Gastroesophageal sphincter (tissue), 4 donors: Measurements from ENCODE around the gene AIG1. TPM values are rescaled to one million over a fixed set of nuclear protein-coding genes. Genes with fewer than 3 reads are reported as not detected.
"Not testable (repeated sequence)": the region's sequence is repeated elsewhere in the genome, so short reads cannot be mapped to it uniquely, and the experiment has no call there.

Experiments used
- ATAC-seq: fragments of 150-250 bp; one replicate; pipeline ENCODE4 v1.9.1; 2016; ENCODE audit warnings: mild to moderate bottlenecking, moderate library complexity
- H3K27ac ChIP-seq, 4 donors: fragments of 200-600 bp; sonication (generic) in 3 of 4; 1 replicate in 3 of 4; 2 replicates in 1 of 4; pipeline ENCODE4 v1.5.1; 2016 to 2019
- H3K27me3 ChIP-seq: fragments of 200-600 bp; sonication (generic); one replicate; pipeline ENCODE4 v1.5.1; 2019
- H3K36me3 ChIP-seq, 2 donors: fragments of 200-600 bp; sonication (generic); one replicate each; pipeline ENCODE4 v1.5.1; 2019; ENCODE audit warnings: control low read depth in 1 of 2
- H3K4me1 ChIP-seq, 3 donors: fragments of 200-600 bp; sonication (generic); 1 replicate in 2 of 3; 2 replicates in 1 of 3; pipeline ENCODE4 v1.5.1; 2016 to 2019; ENCODE audit warnings: control low read depth in 2 of 3
- H3K4me3 ChIP-seq, 2 donors: fragments of 200-600 bp; sonication (generic); one replicate each; pipeline ENCODE4 v1.5.1; 2019; ENCODE audit warnings: mild to moderate bottlenecking in 1 of 2, moderate library complexity in 1 of 2
- H3K9me3 ChIP-seq, 3 donors: fragments of 200-600 bp; sonication (generic); one replicate each; pipeline ENCODE4 v1.5.1; 2017 to 2019; ENCODE audit warnings: control low read depth in 2 of 3
- EP300 ChIP-seq: sonication (generic); formaldehyde crosslinking; IDR thresholded peaks from one replicate; pipeline ENCODE4 v1.6.1; 2017; ENCODE audit warnings: antibody characterized with exemption, mild to moderate bottlenecking
- POLR2A ChIP-seq, 2 donors: fragments of 450-650 bp; IDR thresholded peaks; one replicate each; pipeline ENCODE4 v1.6.1; 2017; ENCODE audit warnings: antibody characterized with exemption in 2 of 2, mild to moderate bottlenecking in 2 of 2, moderate library complexity in 1 of 2
- POLR2AphosphoS5 ChIP-seq: sonication (generic); formaldehyde crosslinking; IDR thresholded peaks from one replicate; pipeline ENCODE4 v1.6.1; 2017; ENCODE audit warnings: antibody characterized with exemption
- WGBS, 2 donors: methylation state at CpG; one replicate each; pipeline ENCODE4 v1.1.5; 2018; ENCODE audit warnings: low coverage in 1 of 2; 5-methylcytosine and 5-hydroxymethylcytosine counted together
- total RNA-seq, 4 donors: library from RNA; depleted of rRNA; stranded (reverse); fragments of >200 nt; gene quantifications; one replicate each; pipeline ENCODE4 v1.1.0, GENCODE V29; 2016
- TF ChIP-seq, protein P1 (sequence below), 4 experiments: fragments of 200-600 bp in 2 of 4; fragments of 450-650 bp in 2 of 4; sonication (generic) in 1 of 4; IDR thresholded peaks; one replicate each; pipeline ENCODE4 v1.5.1; 2017 to 2019; ENCODE audit warnings: antibody characterized with exemption in 4 of 4, mild to moderate bottlenecking in 2 of 4, moderate library complexity in 2 of 4

The AIG1 gene
- total RNA-seq, 4 donors from 2014 or later, result 24.0 to 42.0 (median 31.5) TPM

DNA sequence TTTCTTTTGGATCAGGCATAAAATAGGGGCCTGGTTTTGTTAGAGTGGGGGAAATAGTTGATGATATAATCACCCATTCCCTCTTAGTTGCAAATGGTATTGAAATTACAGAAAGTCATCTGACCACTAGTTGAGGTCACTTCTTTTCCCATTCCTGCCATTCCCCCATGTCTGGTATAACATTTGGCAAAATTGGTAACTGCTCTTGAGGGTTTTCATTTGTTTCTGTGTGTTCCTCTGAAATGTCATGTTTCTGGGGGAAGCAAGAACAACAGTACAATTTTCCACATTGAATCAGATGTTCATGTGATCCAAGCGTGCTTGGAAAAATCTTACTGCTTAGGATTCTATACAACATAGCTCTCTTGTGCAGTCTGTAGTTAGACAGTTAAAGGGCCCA lies 7.3 kb downstream of the AIG1 start:
- Histone ChIP-seq H3K27me3 (no peaks in the 10 kb centered on the region), H3K9me3 (no peaks in the 10 kb centered on the region), H3K36me3 (no peaks in the 10 kb centered on the region), H3K4me1 (no peaks in the 10 kb centered on the region), H3K27ac (no peak overlapping the region), H3K4me3 (no peak overlapping the region)
- TF ChIP-seq EP300 (no peak), POLR2AphosphoS5 (no peak), POLR2A (IDR thresholded peaks at IDR 0.05) (no peak)
- TF ChIP-seq, protein P1, sequence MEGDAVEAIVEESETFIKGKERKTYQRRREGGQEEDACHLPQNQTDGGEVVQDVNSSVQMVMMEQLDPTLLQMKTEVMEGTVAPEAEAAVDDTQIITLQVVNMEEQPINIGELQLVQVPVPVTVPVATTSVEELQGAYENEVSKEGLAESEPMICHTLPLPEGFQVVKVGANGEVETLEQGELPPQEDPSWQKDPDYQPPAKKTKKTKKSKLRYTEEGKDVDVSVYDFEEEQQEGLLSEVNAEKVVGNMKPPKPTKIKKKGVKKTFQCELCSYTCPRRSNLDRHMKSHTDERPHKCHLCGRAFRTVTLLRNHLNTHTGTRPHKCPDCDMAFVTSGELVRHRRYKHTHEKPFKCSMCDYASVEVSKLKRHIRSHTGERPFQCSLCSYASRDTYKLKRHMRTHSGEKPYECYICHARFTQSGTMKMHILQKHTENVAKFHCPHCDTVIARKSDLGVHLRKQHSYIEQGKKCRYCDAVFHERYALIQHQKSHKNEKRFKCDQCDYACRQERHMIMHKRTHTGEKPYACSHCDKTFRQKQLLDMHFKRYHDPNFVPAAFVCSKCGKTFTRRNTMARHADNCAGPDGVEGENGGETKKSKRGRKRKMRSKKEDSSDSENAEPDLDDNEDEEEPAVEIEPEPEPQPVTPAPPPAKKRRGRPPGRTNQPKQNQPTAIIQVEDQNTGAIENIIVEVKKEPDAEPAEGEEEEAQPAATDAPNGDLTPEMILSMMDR (IDR thresholded peaks at IDR 0.05), result no peak
- ATAC-seq, result no peak
- 63 to 83% methylated on average over 1 of the region's 1 CpG for WGBS, 2 donors

DNA sequence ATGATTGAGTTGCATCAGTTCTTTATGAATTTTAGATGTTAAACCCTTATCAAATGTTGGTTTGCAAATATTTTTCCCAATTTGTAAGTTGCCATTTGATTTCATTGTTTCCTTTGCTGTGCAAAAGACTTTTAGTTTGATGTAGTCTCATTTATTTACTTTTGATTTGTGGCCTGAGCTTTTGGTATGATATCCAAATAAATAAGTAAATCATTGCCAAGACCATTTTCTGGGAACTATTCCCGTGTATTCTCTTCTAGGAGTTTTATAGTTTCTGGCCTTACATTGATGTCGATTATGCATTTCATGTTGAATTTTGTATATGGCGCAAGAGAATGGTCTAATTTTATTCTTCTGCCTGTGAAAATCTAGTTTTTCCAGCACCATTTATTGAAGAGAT lies 13.4 kb downstream of the AIG1 start:
- no peak overlapping the region for H3K4me3 ChIP-seq

DNA sequence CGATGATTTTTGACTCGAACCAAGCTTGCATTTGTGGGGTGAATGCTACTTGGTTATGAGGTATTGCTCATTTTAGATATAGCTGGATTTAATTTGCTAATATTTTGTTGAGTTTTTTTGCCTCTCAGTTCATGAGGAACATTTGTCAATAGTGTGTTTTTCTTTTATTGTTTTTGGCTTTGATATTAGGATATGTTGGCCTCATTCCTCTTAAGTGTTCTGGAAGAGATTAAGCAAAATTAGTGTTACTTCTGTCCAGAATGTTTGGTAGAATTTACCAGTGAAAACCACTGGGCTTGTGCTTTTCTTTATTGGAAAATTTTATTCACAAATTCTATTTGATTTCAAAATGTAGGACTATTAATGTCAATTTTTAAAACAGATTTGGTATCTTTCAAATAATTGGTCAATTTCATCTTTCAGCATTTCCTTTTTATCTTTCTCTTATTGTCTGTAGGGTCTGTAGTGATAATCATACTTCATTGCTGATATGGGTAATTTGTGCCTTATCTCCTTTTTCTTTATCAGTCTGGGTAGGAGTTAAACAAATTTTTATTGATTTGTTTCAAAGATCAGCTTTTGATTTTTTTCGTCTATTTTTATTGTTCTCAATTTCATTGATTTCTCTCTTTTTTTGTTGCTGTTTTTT lies 14.1 kb downstream of the AIG1 start:
- WGBS, 2 donors, result 80 to 82% methylated on average over 3 of the region's 3 CpGs
- no peak for ATAC-seq
- Histone ChIP-seq H3K4me3 (no peak overlapping the region), H3K27me3 (no peaks in the 10 kb centered on the region), H3K27ac (no peak overlapping the region), H3K4me1 (no peaks in the 10 kb centered on the region), H3K9me3 (peaks cover 0 to 6% (median 0%) of the 10 kb centered on the region in 3 donors), H3K36me3 (no peaks in the 10 kb centered on the region)
- TF ChIP-seq POLR2AphosphoS5 (no peak), POLR2A (IDR thresholded peaks at IDR 0.05) (no peak), EP300 (no peak)
- TF ChIP-seq, protein P1 (IDR thresholded peaks at IDR 0.05), result no peak

More for the DNA sequence above, 13.4 kb downstream of the AIG1 start:
- H3K27me3 ChIP-seq, result no peaks in the 10 kb centered on the region
- H3K27ac ChIP-seq, result no peak overlapping the region
- no peaks in the 10 kb centered on the region for H3K36me3 ChIP-seq
- ATAC-seq, result no peak
- TF ChIP-seq POLR2AphosphoS5, result no peak
- WGBS, 2 donors, result 89 to 100% methylated on average over 3 of the region's 3 CpGs
- no peaks in the 10 kb centered on the region for H3K4me1 ChIP-seq
- H3K9me3 ChIP-seq, result peaks cover 0 to 6% (median 0%) of the 10 kb centered on the region in 3 donors

DNA sequence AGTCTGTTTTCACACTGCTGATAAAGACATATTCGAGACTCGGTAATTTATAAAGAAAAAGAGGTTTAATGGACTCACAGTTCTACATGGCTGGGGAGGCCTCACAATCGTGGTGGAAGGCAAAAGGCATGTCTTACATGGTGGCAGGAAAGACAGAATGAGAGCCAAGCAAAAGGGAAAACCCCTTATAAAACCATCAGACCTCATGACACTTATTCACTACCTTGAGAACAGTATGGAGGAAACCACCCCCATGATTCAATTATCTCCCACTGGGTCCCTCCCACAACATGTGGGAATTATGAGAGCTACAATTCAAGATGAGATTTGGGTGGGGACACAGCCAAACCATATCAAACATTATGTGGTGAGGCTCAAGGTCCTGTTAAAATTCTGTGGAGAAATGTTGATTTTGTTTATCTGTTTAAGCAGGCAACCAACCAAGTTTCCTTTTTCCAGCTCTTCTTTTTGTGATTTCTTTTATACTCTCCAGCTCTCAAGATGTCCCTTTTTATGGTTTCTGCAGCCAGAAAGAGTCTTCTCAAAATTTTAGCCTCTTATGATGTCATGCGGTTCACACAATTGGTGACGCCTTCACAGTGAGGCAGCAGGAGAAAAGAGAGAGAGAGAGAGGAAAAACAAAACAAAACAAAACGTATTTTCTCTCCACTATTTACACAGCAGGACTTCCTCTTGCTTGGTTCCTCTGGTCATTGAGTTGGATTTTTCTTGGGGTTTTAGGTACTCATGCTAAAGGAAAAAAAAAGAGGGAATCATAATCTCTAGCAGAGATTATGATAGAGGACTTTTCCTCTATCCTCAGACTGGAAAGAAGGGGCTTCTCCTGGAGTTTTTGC lies 18.0 kb downstream of the AIG1 start:
- TF ChIP-seq POLR2A (IDR thresholded peaks at IDR 0.05) (no peak), EP300 (no peak), POLR2AphosphoS5 (no peak)
- TF ChIP-seq, protein P1 (IDR thresholded peaks at IDR 0.05), result no peak
- no peak for ATAC-seq
- H3K9me3 ChIP-seq, result peaks cover 0 to 6% (median 0%) of the 10 kb centered on the region in 3 donors
- no peaks in the 10 kb centered on the region for H3K4me1 ChIP-seq
- 78 to 82% methylated on average over 4 to 6 of the region's 6 CpGs for WGBS, 2 donors
- no peaks in the 10 kb centered on the region for H3K36me3 ChIP-seq
- no peak overlapping the region for H3K4me3 ChIP-seq
- H3K27me3 ChIP-seq, result no peaks in the 10 kb centered on the region
- no peak overlapping the region for H3K27ac ChIP-seq

DNA sequence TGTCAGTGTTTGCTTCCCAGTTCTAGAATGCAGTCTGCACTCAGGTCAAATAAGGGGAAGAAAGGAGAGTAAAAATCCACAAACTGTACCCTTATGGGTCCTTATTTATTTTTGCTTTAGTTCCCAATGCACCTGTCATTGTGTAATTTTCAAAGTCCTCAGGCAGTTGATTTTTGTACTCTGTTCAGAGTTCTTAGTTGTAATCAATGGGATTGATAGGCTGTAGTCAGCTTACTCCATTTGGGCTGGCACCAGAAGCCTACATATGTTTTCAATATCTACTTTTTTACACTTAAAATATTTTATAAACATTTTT lies 18.6 kb downstream of the AIG1 start:
- Histone ChIP-seq H3K27me3 (no peaks in the 10 kb centered on the region), H3K4me1 (no peaks in the 10 kb centered on the region), H3K36me3 (no peaks in the 10 kb centered on the region), H3K4me3 (no peak overlapping the region), H3K9me3 (peaks cover 0 to 5% (median 0%) of the 10 kb centered on the region in 3 donors), H3K27ac (no peak overlapping the region)
- ATAC-seq, result no peak
- TF ChIP-seq POLR2AphosphoS5, result no peak
- no peak for TF ChIP-seq POLR2A (IDR thresholded peaks at IDR 0.05)
- TF ChIP-seq, protein P1 (IDR thresholded peaks at IDR 0.05), result no peak
- no peak for TF ChIP-seq EP300

DNA sequence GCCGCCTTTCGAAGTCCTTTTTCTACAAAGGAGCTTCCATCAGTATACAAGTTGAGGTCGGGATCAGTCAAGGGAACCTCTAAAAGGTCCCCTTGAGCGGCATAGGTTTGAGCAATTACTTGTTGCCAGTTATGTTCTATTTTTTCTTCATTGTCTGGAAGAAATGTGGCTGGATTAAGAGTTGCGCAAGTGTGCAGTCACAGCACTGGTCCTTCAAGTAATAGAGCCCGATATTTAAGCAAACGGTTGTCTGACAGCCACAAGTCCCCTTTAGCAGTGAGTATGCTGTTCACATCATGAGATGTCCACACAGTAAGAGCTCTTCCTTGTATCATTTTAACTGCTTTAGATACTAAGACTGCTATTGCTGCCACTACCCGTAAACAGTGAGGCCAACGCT lies 21.6 kb downstream of the AIG1 start:
- H3K36me3 ChIP-seq, ATAC-seq, H3K4me1 ChIP-seq, H3K27me3 ChIP-seq, H3K27ac ChIP-seq, H3K4me3 ChIP-seq, H3K9me3 ChIP-seq: not testable (repeated sequence)
- WGBS, 2 donors, result 93 to 98% methylated on average over 5 to 9 of the region's 9 CpGs

DNA sequence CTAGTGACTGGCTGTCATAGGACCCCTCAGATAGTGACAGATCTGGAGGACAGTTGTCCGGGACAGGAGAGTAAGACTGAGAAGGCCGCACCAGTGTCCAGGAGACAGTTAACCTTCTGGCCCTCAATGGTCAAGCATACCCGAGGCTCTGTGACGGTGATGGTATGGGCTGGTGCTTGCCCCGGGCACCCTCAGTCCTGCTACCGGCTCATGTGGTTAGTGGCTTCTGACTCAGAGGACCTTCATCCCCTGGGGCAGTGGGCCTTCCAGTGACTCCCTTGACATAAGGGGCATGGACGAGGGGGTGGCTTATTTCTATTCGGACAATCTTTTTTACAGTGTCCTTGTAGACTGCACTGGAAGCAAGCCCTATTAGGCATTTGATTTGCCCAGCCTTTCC lies 23.3 kb downstream of the AIG1 start:
- 97 to 100% methylated on average over 1 to 6 of the region's 8 CpGs for WGBS, 2 donors
- H3K9me3 ChIP-seq, H3K36me3 ChIP-seq, H3K4me1 ChIP-seq, H3K27ac ChIP-seq, H3K27me3 ChIP-seq, H3K4me3 ChIP-seq, ATAC-seq: not testable (repeated sequence)

DNA sequence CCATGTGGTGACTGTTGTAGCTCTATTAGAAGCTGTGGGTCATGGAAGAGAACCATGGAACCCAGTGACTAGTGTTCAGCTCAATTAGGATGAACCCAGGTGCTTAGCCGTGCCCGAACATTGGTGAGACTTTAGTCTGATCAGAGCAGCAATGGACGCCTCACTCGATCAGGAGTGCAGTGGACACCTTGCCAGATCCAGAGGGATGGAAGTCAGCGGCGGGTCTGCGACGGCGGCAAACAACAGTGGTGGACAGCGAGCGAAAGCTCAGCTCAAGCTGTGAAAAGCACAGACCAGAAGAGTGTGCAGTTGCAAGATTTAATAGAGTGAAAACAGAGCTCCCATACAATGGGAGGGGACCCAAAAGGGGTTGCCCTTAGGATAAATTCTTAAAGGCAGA lies 26.6 kb downstream of the AIG1 start:
- 96 to 100% methylated on average over 5 to 11 of the region's 11 CpGs for WGBS, 2 donors
- ATAC-seq, H3K27ac ChIP-seq, H3K36me3 ChIP-seq, H3K4me3 ChIP-seq, H3K4me1 ChIP-seq, H3K9me3 ChIP-seq, H3K27me3 ChIP-seq: not testable (repeated sequence)
